Mammary epithelial cell (primary cell): ENCODE data around the gene ZNF652.

Experiments used
- CTCF ChIP-seq, 2 donors: IDR thresholded peaks in 1 of 2; conservative IDR thresholded peaks in 1 of 2; 2 replicates each; pipeline ENCODE4 v1.5.1; 2011 to 2012; ENCODE audit warnings: inconsistent platforms in 2 of 2, low read length in 2 of 2, mild to moderate bottlenecking in 2 of 2, control low read depth in 1 of 2, low read depth in 1 of 2; ENCODE audit not compliant: insufficient read depth in 1 of 2; ENCODE audit errors: extremely low read depth in 1 of 2
- EZH2 ChIP-seq: IDR thresholded peaks from 2 replicates; pipeline ENCODE4 v1.6.1; 2012; ENCODE audit warnings: low read length, inconsistent platforms, borderline replicate concordance

- TF ChIP-seq CTCF (conservative IDR thresholded peaks at IDR 0.05 in 1 of 2, IDR thresholded peaks at IDR 0.05 in 1 of 2; ENCODE audit: extremely low read depth in 1 of 2, insufficient read depth in 1 of 2, low read depth in 1 of 2, low read length in 2 of 2), result no peak
- TF ChIP-seq EZH2, result no peak
Observed at GRCh38 chr17:49316258-49316570, 45.8 kb downstream of the ZNF652 start.
